Right ventricle myocardium inferior (tissue), 1 donor: ENCODE results near the gene EXOC4. TPM values are rescaled to one million over a fixed set of nuclear protein-coding genes. Genes with fewer than 3 reads are reported as not detected.
"Not testable (repeated sequence)": the region's sequence is repeated elsewhere in the genome, so short reads cannot be mapped to it uniquely, and the experiment has no call there.

Experiments used
- ATAC-seq: fragments of 200-7000 bp; cut with Tn5 transposase; one replicate; pipeline ENCODE4 v1.9.1; 2020; ENCODE audit warnings: mild to moderate bottlenecking, moderate library complexity
- DNase-seq: peaks from one replicate; pipeline ENCODE4 v3.0.0; 2021; ENCODE audit errors: missing footprints
- intact Hi-C: fragments of 100-400 bp; cut with DNase I; formaldehyde crosslinking; loops from one replicate; pipeline ENCODE4 v1.11.0; 2022
- total RNA-seq: library from RNA; stranded (reverse); fragmentation: NEBNext Ultra II Directional; extraction: Animal tissue kit (Norgen Biotek cat#: 25700); gene quantifications from one replicate; pipeline ENCODE4 v1.2.1, GENCODE V29; 2021
- donor health status: DM: no; HTN: yes; CAD: no; lungs with severe emphysema.

Gene EXOC4
- total RNA-seq, 1 donor from 2014 or later: 36.8 TPM

DNA sequence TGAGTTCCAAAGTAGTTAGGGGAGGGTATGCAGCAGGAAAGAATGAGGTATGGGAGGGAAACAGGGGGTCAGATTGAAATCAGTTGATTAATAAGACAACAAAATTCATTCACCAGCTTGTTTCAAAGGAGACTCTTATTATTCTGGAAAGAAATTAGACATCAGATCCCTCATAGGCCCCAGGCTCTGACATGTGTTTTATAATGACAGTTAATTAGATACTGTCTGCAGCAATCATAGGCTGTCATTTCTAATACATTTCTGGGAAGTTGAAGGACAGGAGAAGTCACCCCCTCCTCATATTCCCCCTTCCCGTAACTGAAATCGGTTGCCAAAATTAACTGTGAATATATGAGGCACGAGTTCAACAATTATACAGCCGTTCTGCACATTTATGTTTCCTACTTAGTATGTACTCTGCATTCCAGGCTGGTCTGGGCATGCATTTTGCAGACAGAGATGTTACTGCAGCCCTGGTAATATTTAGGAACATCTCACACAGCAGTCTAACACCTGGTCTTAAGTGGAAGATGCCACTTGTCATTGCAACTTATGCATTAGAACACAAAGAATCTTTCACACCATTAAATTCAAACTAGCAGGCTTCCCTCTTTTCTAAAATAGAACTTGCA, 519.0 kb downstream of the EXOC4 start:
- ATAC-seq (no peak), DNase-seq (no peak)
- intact Hi-C loops: no loop called here

- no peak for DNase-seq
- intact Hi-C loops: no loop called here
- ATAC-seq: no peak
These were observed 520.7 kb downstream of the EXOC4 start for GRCh38 chr7:133773601-133774000.

DNA sequence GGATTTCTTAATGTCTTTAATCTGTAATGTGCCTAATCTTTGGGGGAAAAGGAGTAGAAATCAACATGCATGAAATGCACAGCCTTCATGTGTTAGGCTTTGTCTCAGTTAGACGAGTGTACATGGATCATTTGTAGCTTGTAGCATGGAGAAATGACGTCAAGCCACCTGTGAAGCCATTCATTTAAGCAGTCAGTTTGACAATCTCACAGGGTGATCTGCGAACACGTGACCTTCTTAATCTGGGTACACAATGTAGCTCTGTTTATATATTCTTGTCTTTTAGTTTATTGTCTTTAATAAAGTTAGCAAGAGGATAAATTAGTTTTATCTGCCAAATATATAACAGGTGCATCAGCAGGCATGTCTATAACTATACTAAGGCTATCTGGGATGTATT, 522.3 kb downstream of the EXOC4 start:
- intact Hi-C loops: no loop called here
- no peak for DNase-seq
- no peak for ATAC-seq

- intact Hi-C loops: no loop called here
- DNase-seq: no peak
- no peak for ATAC-seq
These were observed 523.4 kb downstream of the EXOC4 start for GRCh38 chr7:133776266-133776665.

DNA sequence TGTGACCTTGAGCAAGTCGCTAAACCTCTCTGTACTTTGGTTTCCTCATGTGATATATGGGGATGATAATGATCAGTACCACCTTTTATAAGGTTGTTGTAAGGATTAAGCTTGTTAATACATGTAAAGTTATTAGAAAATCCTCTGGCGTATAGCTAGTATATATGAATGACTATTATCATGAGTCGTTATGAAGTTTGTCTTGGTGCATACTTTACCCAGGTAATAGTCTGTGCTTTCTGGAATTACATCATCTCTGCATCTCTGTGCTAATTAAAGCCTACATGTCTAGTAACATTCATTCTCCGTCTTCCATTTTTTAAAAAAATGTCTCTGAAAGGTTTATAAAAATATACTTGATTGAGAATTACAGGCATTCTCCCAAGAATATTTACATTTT, 524.8 kb downstream of the EXOC4 start:
- DNase-seq: no peak
- intact Hi-C loops: no loop called here

GRCh38 chr7:133778472-133778871, 525.6 kb downstream of the EXOC4 start:
- DNase-seq: no peak
- ATAC-seq: no peak
- intact Hi-C loops: no loop called here

More for the DNA sequence above, 524.8 kb downstream of the EXOC4 start:
- ATAC-seq: no peak

- intact Hi-C loops: not testable (repeated sequence)
These were observed 526.7 kb downstream of the EXOC4 start for GRCh38 chr7:133779538-133779937.

GRCh38 chr7:133780912-133781311, 528.0 kb downstream of the EXOC4 start:
- intact Hi-C loops: no loop called here
- no peak for DNase-seq
- no peak for ATAC-seq

More at GRCh38 chr7:133779538-133779937, 526.7 kb downstream of the EXOC4 start:
- ATAC-seq, DNase-seq: not testable (repeated sequence)

DNA sequence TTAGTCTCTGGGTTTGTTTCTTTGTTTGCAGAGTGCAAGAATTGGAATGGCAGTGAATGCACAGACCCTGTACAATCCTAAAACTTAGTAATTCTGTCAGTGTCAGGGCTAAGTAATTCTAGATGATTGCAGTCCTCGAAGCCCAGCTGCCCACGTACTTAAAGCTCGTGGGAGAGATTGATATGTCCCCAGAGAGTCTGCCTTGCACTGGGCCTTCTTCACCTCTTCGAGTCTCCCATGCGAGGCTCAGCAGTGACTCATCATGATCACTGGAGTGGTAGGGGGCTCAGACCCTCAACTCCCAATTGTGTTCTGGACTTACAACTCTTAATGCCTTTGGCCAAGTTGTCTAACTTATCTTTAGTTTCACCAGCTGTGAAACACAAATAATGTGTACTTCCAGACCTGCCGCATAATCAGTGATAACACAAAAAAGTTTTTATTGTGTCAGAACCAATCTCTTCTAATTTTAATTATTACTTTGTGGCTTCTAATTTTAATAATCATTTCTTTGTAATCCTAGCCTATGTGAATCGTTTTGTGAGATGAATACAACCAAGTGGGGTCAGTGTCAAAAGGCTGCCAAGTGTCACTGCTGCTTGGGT, 528.7 kb downstream of the EXOC4 start:
- intact Hi-C loops: no loop called here
- ATAC-seq (no peak), DNase-seq (no peak)

GRCh38 chr7:133782470-133782869, 529.6 kb downstream of the EXOC4 start:
- DNase-seq (no peak), ATAC-seq (no peak)
- intact Hi-C loops: no loop called here

GRCh38 chr7:133783276-133783675, 530.4 kb downstream of the EXOC4 start:
- intact Hi-C loops: no loop called here
- ATAC-seq (no peak), DNase-seq (no peak)

DNA sequence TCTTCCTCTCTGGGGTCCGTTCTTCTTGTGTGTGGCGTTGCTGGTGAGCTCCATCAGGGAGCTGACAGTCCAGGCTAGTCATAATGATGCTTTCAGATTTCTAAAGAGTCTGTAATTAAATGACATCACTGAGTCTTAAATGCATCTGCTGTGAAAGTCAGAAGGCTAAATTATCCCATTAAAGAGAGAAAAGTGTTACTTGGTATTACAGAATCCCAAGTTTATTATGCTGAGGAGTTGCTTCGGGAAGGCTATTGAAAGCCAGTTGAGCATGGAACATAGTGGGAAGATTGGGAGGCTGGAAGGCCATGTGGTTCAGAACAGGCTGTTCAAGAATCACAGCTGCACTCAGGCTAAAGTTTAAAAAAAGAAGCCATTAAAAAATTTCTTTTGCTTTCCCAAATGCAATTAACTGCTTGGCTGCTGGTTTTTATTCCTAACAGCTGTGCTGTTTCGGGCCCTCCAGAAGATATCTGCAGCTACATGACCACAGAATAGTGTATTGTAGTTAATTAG, 531.7 kb downstream of the EXOC4 start:
- intact Hi-C loops: no loop called here
- DNase-seq (no peak), ATAC-seq (peak; percentile 28)

GRCh38 chr7:133786401-133786937, 533.6 kb downstream of the EXOC4 start:
- intact Hi-C loops: no loop called here
- DNase-seq: no peak
- ATAC-seq: no peak

GRCh38 chr7:133789974-133790373, 537.1 kb downstream of the EXOC4 start:
- DNase-seq: no peak
- intact Hi-C loops: no loop called here
- no peak for ATAC-seq

GRCh38 chr7:133790911-133791310, 538.0 kb downstream of the EXOC4 start:
- DNase-seq: no peak
- intact Hi-C loops: no loop called here
- no peak for ATAC-seq

DNA sequence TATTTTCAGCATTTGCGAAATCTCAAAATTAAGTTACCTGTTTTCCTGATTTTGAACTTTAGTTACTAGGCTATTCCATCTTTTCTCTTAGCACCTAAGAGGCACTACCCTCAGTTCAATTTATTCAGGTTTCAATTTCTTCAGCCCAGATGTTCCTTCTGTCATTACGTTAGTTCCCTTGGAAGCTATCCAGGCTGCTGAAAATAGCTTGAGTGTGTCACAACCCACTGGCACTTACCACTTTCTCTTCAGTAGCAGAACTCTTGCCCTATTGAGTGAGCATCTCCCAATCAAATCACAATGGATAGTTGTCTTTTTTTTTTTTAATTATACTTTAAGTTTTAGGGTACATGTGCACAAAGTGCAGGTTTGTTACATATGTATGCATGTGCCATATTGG, 541.6 kb downstream of the EXOC4 start:
- intact Hi-C loops: no loop called here
- DNase-seq (no peak), ATAC-seq (peak; percentile 69)

- DNase-seq: no peak
- intact Hi-C loops: no loop called here
These were observed 542.3 kb downstream of the EXOC4 start for GRCh38 chr7:133795068-133795665.

GRCh38 chr7:133796782-133797745, 544.2 kb downstream of the EXOC4 start:
- DNase-seq (no peak), ATAC-seq (no peak)

More at GRCh38 chr7:133795068-133795665, 542.3 kb downstream of the EXOC4 start:
- ATAC-seq: no peak

More at GRCh38 chr7:133796782-133797745, 544.2 kb downstream of the EXOC4 start:
- intact Hi-C loops: no loop called here
